ENCODE measurements around the gene CTNNBL1. TPM values are rescaled to one million over a fixed set of nuclear protein-coding genes. Genes with fewer than 3 reads are reported as not detected.
"Not testable (repeated sequence)": the region's sequence is repeated elsewhere in the genome, so short reads cannot be mapped to it uniquely, and the experiment has no call there.

CTNNBL1 gene
- total and polyA plus RNA-seq, 9 donors: 21.9 to 38.4 (median 32.9) TPM

- no peaks in the 10 kb centered on the region for H3K36me3 ChIP-seq (ENCODE audit: control insufficient read depth, insufficient read depth, low read length)
- no peaks in the 10 kb centered on the region for H3K4me1 ChIP-seq (ENCODE audit: control insufficient read depth, insufficient read depth, low read length)
- DNase-seq: no peak
- H3K4me3 ChIP-seq (ENCODE audit: low read length): no peak overlapping the region
- H3K27me3 ChIP-seq (ENCODE audit: control insufficient read depth, insufficient read depth, low read length): peaks cover 5% of the 10 kb centered on the region
- 59% methylated on average over 5 of the region's 7 CpGs for WGBS (ENCODE audit: insufficient coverage)
- H3K27ac ChIP-seq (ENCODE audit: low read length): no peak overlapping the region
- no peaks in the 10 kb centered on the region for H3K9me3 ChIP-seq (replicated peaks; ENCODE audit: control insufficient read depth, low read depth, low read length)
Measured at GRCh38 chr20:37676440-37676839, 17.4 kb upstream of the CTNNBL1 start.

DNA sequence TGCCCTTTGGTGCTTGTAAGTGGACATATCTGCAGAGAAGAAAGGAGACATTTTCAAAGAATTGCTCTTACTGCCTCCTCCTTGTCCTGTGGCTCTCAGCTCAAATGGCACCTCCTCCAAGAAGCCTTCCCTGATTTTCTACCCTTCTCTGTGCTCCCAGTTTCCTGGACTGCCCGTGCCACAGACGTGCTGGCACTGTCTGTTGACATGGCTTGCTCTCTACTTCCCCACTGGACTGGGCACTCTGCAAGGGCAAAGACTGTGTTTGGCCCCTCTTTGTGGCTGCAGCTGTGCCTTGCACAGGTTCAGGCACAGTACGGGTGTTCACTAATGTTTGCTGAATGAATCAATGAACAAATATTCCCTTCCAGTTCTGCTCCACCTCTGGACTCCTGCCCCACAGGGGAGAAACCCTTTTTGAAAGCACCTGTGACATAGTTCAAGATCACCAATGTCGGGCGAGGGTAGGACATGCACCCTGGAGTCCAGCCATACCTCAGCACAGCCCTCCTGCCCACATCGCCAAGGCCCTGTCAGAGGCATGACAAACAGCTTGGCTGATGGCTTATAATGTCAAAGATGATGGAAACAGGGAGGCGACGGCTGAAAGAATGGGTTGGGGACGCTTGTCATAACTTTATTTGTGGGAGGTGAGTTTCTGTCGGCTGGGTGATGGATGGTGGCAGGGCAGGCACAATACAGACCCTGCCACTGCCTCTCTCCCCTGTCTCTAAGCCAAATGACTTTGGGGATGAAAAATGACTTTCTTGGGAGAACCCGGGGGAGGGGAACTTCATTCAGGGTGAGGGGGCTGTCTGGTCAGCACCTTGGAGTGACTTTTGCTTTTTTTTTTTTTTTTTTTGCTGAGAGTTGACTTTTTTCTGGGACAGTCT lies 15.6 kb upstream of the CTNNBL1 start:
- 73% methylated on average over 7 of the region's 11 CpGs for WGBS (ENCODE audit: insufficient coverage)
- Histone ChIP-seq H3K4me3 (ENCODE audit: low read length) (no peak overlapping the region), H3K36me3 (ENCODE audit: control insufficient read depth, insufficient read depth, low read length) (no peaks in the 10 kb centered on the region), H3K27ac (ENCODE audit: low read length) (no peak overlapping the region), H3K4me1 (ENCODE audit: control insufficient read depth, insufficient read depth, low read length) (no peaks in the 10 kb centered on the region), H3K27me3 (ENCODE audit: control insufficient read depth, insufficient read depth, low read length) (peaks cover 2% of the 10 kb centered on the region), H3K9me3 (replicated peaks; ENCODE audit: control insufficient read depth, low read depth, low read length) (no peaks in the 10 kb centered on the region)
- no peak for DNase-seq

DNA sequence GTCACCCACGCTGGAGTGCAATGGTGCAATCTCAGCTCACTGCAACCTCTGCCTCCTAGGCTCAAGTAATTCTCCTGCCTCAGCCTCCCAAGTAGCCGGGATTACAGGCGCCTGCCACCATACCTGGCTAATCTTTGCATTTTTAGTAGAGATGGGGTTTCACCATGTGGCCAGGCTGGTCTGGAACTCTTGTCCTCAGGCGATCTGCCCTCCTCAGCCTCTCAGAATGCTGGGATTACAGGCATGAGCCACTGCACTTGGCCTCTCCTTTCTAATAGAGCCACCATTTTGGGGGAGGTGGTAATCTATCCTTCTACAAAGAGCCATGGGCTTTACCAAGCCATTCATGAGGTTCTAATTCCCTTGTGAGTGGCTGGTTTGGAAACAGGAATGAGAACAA lies 14.1 kb upstream of the CTNNBL1 start:
- H3K4me1 ChIP-seq (ENCODE audit: control insufficient read depth, insufficient read depth, low read length); H3K27me3 ChIP-seq (ENCODE audit: control insufficient read depth, insufficient read depth, low read length); H3K27ac ChIP-seq (ENCODE audit: low read length); DNase-seq; H3K36me3 ChIP-seq (ENCODE audit: control insufficient read depth, insufficient read depth, low read length); H3K4me3 ChIP-seq (ENCODE audit: low read length); H3K9me3 ChIP-seq (replicated peaks; ENCODE audit: control insufficient read depth, low read depth, low read length): not testable (repeated sequence)
- WGBS (ENCODE audit: insufficient coverage): 83% methylated on average over 2 of the region's 4 CpGs

GRCh38 chr20:37680420-37680819 lies 13.4 kb upstream of the CTNNBL1 start:
- Histone ChIP-seq H3K27me3 (ENCODE audit: control insufficient read depth, insufficient read depth, low read length) (no peaks in the 10 kb centered on the region), H3K4me3 (ENCODE audit: low read length) (no peak overlapping the region)
- no CpG with 5 or more reads among the region's 3 CpGs for WGBS (ENCODE audit: insufficient coverage)

GRCh38 chr20:37681384-37682112 lies 12.3 kb upstream of the CTNNBL1 start:
- no peak for DNase-seq
- H3K9me3 ChIP-seq (replicated peaks; ENCODE audit: control insufficient read depth, low read depth, low read length): no peaks in the 10 kb centered on the region
- no peak overlapping the region for H3K27ac ChIP-seq (ENCODE audit: low read length)
- no peak overlapping the region for H3K4me3 ChIP-seq (ENCODE audit: low read length)
- no peaks in the 10 kb centered on the region for H3K27me3 ChIP-seq (ENCODE audit: control insufficient read depth, insufficient read depth, low read length)
- H3K4me1 ChIP-seq (ENCODE audit: control insufficient read depth, insufficient read depth, low read length): no peaks in the 10 kb centered on the region
- 72% methylated on average over 6 of the region's 10 CpGs for WGBS (ENCODE audit: insufficient coverage)
- no peaks in the 10 kb centered on the region for H3K36me3 ChIP-seq (ENCODE audit: control insufficient read depth, insufficient read depth, low read length)

More at GRCh38 chr20:37680420-37680819, 13.4 kb upstream of the CTNNBL1 start:
- Histone ChIP-seq H3K36me3 (ENCODE audit: control insufficient read depth, insufficient read depth, low read length) (no peaks in the 10 kb centered on the region), H3K4me1 (ENCODE audit: control insufficient read depth, insufficient read depth, low read length) (no peaks in the 10 kb centered on the region), H3K27ac (ENCODE audit: low read length) (no peak overlapping the region), H3K9me3 (replicated peaks; ENCODE audit: control insufficient read depth, low read depth, low read length) (no peaks in the 10 kb centered on the region)
- DNase-seq: no peak

GRCh38 chr20:37683146-37683545 lies 10.7 kb upstream of the CTNNBL1 start:
- WGBS (ENCODE audit: insufficient coverage): no CpG with 5 or more reads among the region's 9 CpGs
- DNase-seq; H3K4me3 ChIP-seq (ENCODE audit: low read length); H3K4me1 ChIP-seq (ENCODE audit: control insufficient read depth, insufficient read depth, low read length); H3K27ac ChIP-seq (ENCODE audit: low read length); H3K27me3 ChIP-seq (ENCODE audit: control insufficient read depth, insufficient read depth, low read length); H3K9me3 ChIP-seq (replicated peaks; ENCODE audit: control insufficient read depth, low read depth, low read length); H3K36me3 ChIP-seq (ENCODE audit: control insufficient read depth, insufficient read depth, low read length): not testable (repeated sequence)

- no peak overlapping the region for H3K4me3 ChIP-seq (ENCODE audit: low read length)
- H3K9me3 ChIP-seq (replicated peaks; ENCODE audit: control insufficient read depth, low read depth, low read length): no peaks in the 10 kb centered on the region
- H3K27ac ChIP-seq (ENCODE audit: low read length): no peak overlapping the region
- H3K4me1 ChIP-seq (ENCODE audit: control insufficient read depth, insufficient read depth, low read length): no peaks in the 10 kb centered on the region
- no peaks in the 10 kb centered on the region for H3K36me3 ChIP-seq (ENCODE audit: control insufficient read depth, insufficient read depth, low read length)
- WGBS (ENCODE audit: insufficient coverage): no CpG with 5 or more reads among the region's 2 CpGs
- no peak for DNase-seq
- H3K27me3 ChIP-seq (ENCODE audit: control insufficient read depth, insufficient read depth, low read length): peaks cover 2% of the 10 kb centered on the region
Measured at GRCh38 chr20:37686762-37687477, 6.9 kb upstream of the CTNNBL1 start.

GRCh38 chr20:37687478-37687805 lies 6.4 kb upstream of the CTNNBL1 start:
- Histone ChIP-seq H3K27me3 (ENCODE audit: control insufficient read depth, insufficient read depth, low read length) (peaks cover 2% of the 10 kb centered on the region), H3K9me3 (replicated peaks; ENCODE audit: control insufficient read depth, low read depth, low read length) (no peaks in the 10 kb centered on the region), H3K4me1 (ENCODE audit: control insufficient read depth, insufficient read depth, low read length) (no peaks in the 10 kb centered on the region), H3K36me3 (ENCODE audit: control insufficient read depth, insufficient read depth, low read length) (no peaks in the 10 kb centered on the region), H3K4me3 (ENCODE audit: low read length) (no peak overlapping the region), H3K27ac (ENCODE audit: low read length) (no peak overlapping the region)
- DNase-seq: no peak
- no CpG with 5 or more reads among the region's 3 CpGs for WGBS (ENCODE audit: insufficient coverage)

GRCh38 chr20:37688093-37688492 lies 5.7 kb upstream of the CTNNBL1 start:
- peaks cover 2% of the 10 kb centered on the region for H3K27me3 ChIP-seq (ENCODE audit: control insufficient read depth, insufficient read depth, low read length)
- no peak for DNase-seq
- no peaks in the 10 kb centered on the region for H3K9me3 ChIP-seq (replicated peaks; ENCODE audit: control insufficient read depth, low read depth, low read length)
- H3K4me3 ChIP-seq (ENCODE audit: low read length): no peak overlapping the region
- no peaks in the 10 kb centered on the region for H3K36me3 ChIP-seq (ENCODE audit: control insufficient read depth, insufficient read depth, low read length)
- H3K4me1 ChIP-seq (ENCODE audit: control insufficient read depth, insufficient read depth, low read length): no peaks in the 10 kb centered on the region
- H3K27ac ChIP-seq (ENCODE audit: low read length): no peak overlapping the region
- WGBS (ENCODE audit: insufficient coverage): 56% methylated on average over 2 of the region's 4 CpGs
